A549 (cell line): Measurements from ENCODE around the gene ADSL. TPM values are rescaled to one million over a fixed set of nuclear protein-coding genes. Genes with fewer than 3 reads are reported as not detected.

Experiments used
- ATAC-seq, 2 experiments: fragments of 200-7000 bp in 1 of 2; fragments of >200 bp in 1 of 2; cut with Nextera tagmentation in 1 of 2; cut with Tn5 transposase in 1 of 2; 3 replicates each; pipeline versions ENCODE4 v1.8.0 to v1.9.1; 2018 to 2020; ENCODE audit warnings: mild to moderate bottlenecking in 1 of 2, moderate library complexity in 1 of 2
- CTCF ChIA-PET: fragments of 300-600 bp; sonication (Branson Sonifier 250); formaldehyde crosslinking; extraction: SDS; loops from one replicate; lab custom pipeline; 2021; ENCODE audit warnings: antibody characterized with exemption, inconsistent platforms; lab: Yijun Ruan, JAX
- POLR2A ChIA-PET: fragments of 350-600 bp; formaldehyde crosslinking; extraction: SDS; loops from one replicate; lab custom pipeline; 2021; ENCODE audit warnings: antibody characterized with exemption, inconsistent platforms; lab: Yijun Ruan, JAX
- DNase-seq, 2 experiments: peaks; one replicate each; pipeline versions ENCODE4 v3.0.0 to v3.0.0-alpha.2; 2011 to 2016; ENCODE audit warnings: low read depth in 1 of 2, low spot score in 1 of 2
- FAIRE-seq: peaks from 2 replicates; lab custom pipeline; 2011; peaks lifted over from hg19 to GRCh38; lab: Jason Lieb, UNC
- H3K27ac ChIP-seq, 2 experiments: fragments of >200 bp; sonication (Bioruptor Twin); formaldehyde crosslinking; 3 replicates each; pipeline ENCODE4 v1.5.1; 2016 to 2017
- H3K4me1 ChIP-seq: fragments of >200 bp; sonication (Bioruptor Twin); formaldehyde crosslinking; 3 replicates; pipeline ENCODE4 v1.6.1; 2016
- H3K4me2 ChIP-seq: fragments of >200 bp; sonication (Bioruptor Twin); formaldehyde crosslinking; 3 replicates; pipeline ENCODE4 v1.6.1; 2016
- H3K4me3 ChIP-seq: fragments of >200 bp; sonication (Bioruptor Twin); formaldehyde crosslinking; 3 replicates; pipeline ENCODE4 v1.5.1; 2016
- H3K9me3 ChIP-seq: fragments of >200 bp; sonication (Bioruptor Twin); formaldehyde crosslinking; 3 replicates; pipeline ENCODE4 v1.6.1; 2016
- CHD2 ChIP-seq: fragments of 150-350 bp; IDR thresholded peaks from 2 replicates; pipeline ENCODE4 v1.6.1; 2014; ENCODE audit warnings: low read length; ENCODE audit not compliant: partially characterized antibody
- CHD4 ChIP-seq: fragments of 200-600 bp; sonication (generic); IDR thresholded peaks from 2 replicates; pipeline ENCODE4 v1.6.1; 2016; ENCODE audit warnings: antibody characterized with exemption, mild to moderate bottlenecking, borderline replicate concordance
- EHMT2 ChIP-seq: fragments of 200-600 bp; sonication (generic); IDR thresholded peaks from 2 replicates; pipeline ENCODE4 v1.6.1; 2016; ENCODE audit warnings: antibody characterized with exemption, low read depth, mild to moderate bottlenecking, moderate library complexity
- FOSL2 ChIP-seq, 2 experiments: fragments of 450-650 bp in 1 of 2; fragments of >200 bp in 1 of 2; sonication (Bioruptor Twin) in 1 of 2; formaldehyde crosslinking; IDR thresholded peaks; 2 replicates each; pipeline versions ENCODE4 v1.5.0 to v1.6.1; 2016 to 2020; ENCODE audit warnings: mild to moderate bottlenecking in 1 of 2, moderate library complexity in 1 of 2
- HEYL ChIP-seq: fragments of 250-450 bp; sonication (Bioruptor Pico); IDR thresholded peaks from 2 replicates; pipeline ENCODE4 v1.8.0; 2021; ENCODE audit warnings: mild to moderate bottlenecking, moderate library complexity
- HOXA7 ChIP-seq: fragments of 250-450 bp; sonication (Bioruptor Pico); IDR thresholded peaks from 2 replicates; pipeline ENCODE4 v1.5.0; 2020; ENCODE audit warnings: mild to moderate bottlenecking, moderate library complexity
- HOXB13 ChIP-seq: fragments of 250-450 bp; sonication (Bioruptor Pico); IDR thresholded peaks from 2 replicates; pipeline ENCODE4 v1.5.0; 2020; ENCODE audit warnings: low read depth, mild to moderate bottlenecking, moderate library complexity
- JUNB ChIP-seq: fragments of >200 bp; sonication (Bioruptor Twin); formaldehyde crosslinking; IDR thresholded peaks from 2 replicates; pipeline ENCODE4 v1.6.1; 2016
- MAFK ChIP-seq: fragments of 450-650 bp; IDR thresholded peaks from 2 replicates; pipeline ENCODE4 v1.6.1; 2014; ENCODE audit not compliant: partially characterized antibody
- NR3C1 ChIP-seq: fragments of >200 bp; sonication (Bioruptor Twin); formaldehyde crosslinking; IDR thresholded peaks from 3 replicates; pipeline ENCODE4 v1.6.1; 2017
- RARB ChIP-seq: fragments of 250-450 bp; sonication (Bioruptor Pico); IDR thresholded peaks from 2 replicates; pipeline ENCODE4 v1.8.0; 2021; ENCODE audit warnings: mild to moderate bottlenecking, moderate library complexity
- RFX5 ChIP-seq: fragments of 450-650 bp; IDR thresholded peaks from 2 replicates; pipeline ENCODE4 v1.7.1; 2014; ENCODE audit warnings: antibody characterized with exemption, mild to moderate bottlenecking, moderate library complexity
- SMC3 ChIP-seq: fragments of >200 bp; sonication (Bioruptor Twin); formaldehyde crosslinking; IDR thresholded peaks from 3 replicates; pipeline ENCODE4 v1.6.1; 2018; ENCODE audit warnings: inconsistent platforms
- TFCP2L1 ChIP-seq: fragments of 250-450 bp; sonication (Bioruptor Pico); IDR thresholded peaks from 2 replicates; pipeline ENCODE4 v1.5.0; 2021; ENCODE audit warnings: mild to moderate bottlenecking
- ZC3H11A ChIP-seq: fragments of 450-650 bp; IDR thresholded peaks from 2 replicates; pipeline ENCODE4 v1.6.1; 2014; ENCODE audit warnings: antibody characterized with exemption, mild to moderate bottlenecking
- ZFP36 ChIP-seq: fragments of 450-650 bp; IDR thresholded peaks from 2 replicates; pipeline ENCODE4 v1.6.1; 2014; ENCODE audit warnings: borderline replicate concordance; ENCODE audit not compliant: partially characterized antibody
- ZNF302 ChIP-seq: fragments of 250-450 bp; sonication (Bioruptor Pico); IDR thresholded peaks from 2 replicates; pipeline ENCODE4 v1.9.0; 2021; ENCODE audit warnings: inconsistent platforms, mild to moderate bottlenecking, moderate library complexity
- ZSCAN20 ChIP-seq: fragments of 250-450 bp; sonication (Bioruptor Pico); IDR thresholded peaks from 2 replicates; pipeline ENCODE4 v1.8.0; 2022; ENCODE audit warnings: mild to moderate bottlenecking, moderate library complexity
- WGBS: methylation state at CpG from one replicate; pipeline ENCODE4 v1.1.6; 2017; ENCODE audit errors: missing lambda C conversion rate; 5-methylcytosine and 5-hydroxymethylcytosine counted together
- polyA plus RNA-seq, 4 experiments: library from polyadenylated mRNA; depleted of rRNA in 3 of 4; stranded (reverse); fragments of >200 nt; fragmentation: RNase III in 1 of 4; extraction: RNeasy Plus Mini Kit Qiagen cat#74134 plus additional on column Dnase treatment in 1 of 4; gene quantifications; 2 replicates in 3 of 4; 3 replicates in 1 of 4; pipeline ENCODE4 v1.2.3, GENCODE V29; 2011 to 2017
- TF ChIP-seq, protein P1 (sequence below): fragments of 200-600 bp; sonication (generic); IDR thresholded peaks from 2 replicates; pipeline ENCODE4 v1.6.1; 2016; ENCODE audit warnings: antibody characterized with exemption, mild to moderate bottlenecking, moderate library complexity
- TF ChIP-seq, protein P2 (sequence below): fragments of 250-450 bp; sonication (Bioruptor Pico); IDR thresholded peaks from 2 replicates; pipeline ENCODE4 v1.5.0; 2020; ENCODE audit warnings: low read depth, mild to moderate bottlenecking, moderate library complexity
- TF ChIP-seq, protein P3 (sequence below): fragments of 450-650 bp; IDR thresholded peaks from 2 replicates; pipeline ENCODE4 v1.6.1; 2014; ENCODE audit warnings: antibody characterized with exemption

Gene ADSL
- polyA plus RNA-seq, 2 of the 4 experiments (the other 2 are of a cell fraction), result 85.6 to 126 TPM

DNA sequence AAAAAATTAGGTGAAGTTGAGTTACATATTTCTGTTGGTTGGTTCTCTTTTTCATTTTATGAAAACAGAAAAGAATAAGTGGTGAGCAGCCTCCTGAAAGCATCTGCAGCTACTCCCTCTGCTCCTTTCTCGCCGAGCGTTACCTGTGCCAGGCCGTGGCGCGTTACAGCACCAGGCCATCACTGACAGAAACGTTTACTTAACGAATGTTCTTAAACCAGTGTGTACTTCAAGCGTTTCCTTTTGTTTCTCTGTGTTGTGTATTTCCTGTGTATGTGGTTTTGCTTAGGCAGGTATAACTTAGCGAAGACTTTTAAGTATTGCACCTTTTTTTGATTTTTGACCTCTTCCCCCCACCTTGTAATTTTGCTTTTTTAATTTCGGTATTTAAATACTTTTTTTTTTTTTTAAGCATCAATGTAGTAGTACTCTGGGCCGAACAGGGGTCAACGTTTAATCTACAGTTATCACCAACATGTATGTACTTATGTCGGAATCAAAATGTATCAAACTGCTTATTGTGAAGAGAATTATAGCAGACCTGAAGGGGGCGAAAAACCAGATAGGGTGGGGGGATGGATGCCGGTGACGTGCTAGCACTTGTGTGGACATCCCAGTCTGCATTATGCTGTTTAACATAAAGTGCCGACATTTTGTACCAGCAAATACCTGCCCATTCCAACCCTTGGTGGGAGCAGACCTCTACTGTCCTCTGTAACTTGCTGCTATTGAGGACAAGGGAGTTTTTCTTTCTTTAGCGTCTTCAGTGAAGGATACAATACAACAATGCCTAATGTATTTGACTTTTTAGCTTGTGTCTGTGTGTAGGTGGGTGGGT, 21.6 kb upstream of the ADSL start (continued):
- TF ChIP-seq, protein P1, sequence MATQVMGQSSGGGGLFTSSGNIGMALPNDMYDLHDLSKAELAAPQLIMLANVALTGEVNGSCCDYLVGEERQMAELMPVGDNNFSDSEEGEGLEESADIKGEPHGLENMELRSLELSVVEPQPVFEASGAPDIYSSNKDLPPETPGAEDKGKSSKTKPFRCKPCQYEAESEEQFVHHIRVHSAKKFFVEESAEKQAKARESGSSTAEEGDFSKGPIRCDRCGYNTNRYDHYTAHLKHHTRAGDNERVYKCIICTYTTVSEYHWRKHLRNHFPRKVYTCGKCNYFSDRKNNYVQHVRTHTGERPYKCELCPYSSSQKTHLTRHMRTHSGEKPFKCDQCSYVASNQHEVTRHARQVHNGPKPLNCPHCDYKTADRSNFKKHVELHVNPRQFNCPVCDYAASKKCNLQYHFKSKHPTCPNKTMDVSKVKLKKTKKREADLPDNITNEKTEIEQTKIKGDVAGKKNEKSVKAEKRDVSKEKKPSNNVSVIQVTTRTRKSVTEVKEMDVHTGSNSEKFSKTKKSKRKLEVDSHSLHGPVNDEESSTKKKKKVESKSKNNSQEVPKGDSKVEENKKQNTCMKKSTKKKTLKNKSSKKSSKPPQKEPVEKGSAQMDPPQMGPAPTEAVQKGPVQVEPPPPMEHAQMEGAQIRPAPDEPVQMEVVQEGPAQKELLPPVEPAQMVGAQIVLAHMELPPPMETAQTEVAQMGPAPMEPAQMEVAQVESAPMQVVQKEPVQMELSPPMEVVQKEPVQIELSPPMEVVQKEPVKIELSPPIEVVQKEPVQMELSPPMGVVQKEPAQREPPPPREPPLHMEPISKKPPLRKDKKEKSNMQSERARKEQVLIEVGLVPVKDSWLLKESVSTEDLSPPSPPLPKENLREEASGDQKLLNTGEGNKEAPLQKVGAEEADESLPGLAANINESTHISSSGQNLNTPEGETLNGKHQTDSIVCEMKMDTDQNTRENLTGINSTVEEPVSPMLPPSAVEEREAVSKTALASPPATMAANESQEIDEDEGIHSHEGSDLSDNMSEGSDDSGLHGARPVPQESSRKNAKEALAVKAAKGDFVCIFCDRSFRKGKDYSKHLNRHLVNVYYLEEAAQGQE, result no peak
- TF ChIP-seq JUNB (no peak), RARB (CRISPR knock-in tag) (no peak)

DNA sequence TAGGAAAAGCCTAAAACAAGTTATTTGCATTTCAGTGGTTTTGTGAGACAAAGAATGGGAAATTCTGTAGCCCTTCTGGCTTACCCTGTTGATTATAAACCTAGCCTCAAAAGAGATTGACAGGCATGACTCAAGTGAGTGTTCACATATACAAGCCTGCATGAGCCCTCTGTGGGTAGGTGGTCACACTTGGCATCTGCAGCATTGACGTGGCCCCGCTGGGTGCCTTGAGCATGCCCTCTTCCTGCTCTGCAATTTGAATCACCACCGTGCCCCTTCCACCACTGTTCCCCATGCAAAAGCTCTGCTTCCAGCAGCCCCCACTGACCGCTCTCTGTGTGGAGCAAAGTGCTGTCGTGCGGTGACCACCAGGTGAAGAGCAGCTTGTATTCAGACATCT, 21.0 kb upstream of the ADSL start:
- ChIA-PET POLR2A (no interaction called here), CTCF (interaction anchor here (1.4 kb wide), 1 partner anchor 10 kb away, joined by 4 read pairs; no protein-coding TSS in a partner anchor)
- no peak overlapping the region for H3K4me3 ChIP-seq
- H3K27ac ChIP-seq, result no peak overlapping the region
- no peak for DNase-seq
- ATAC-seq, result no peak
- TF ChIP-seq FOSL2 (IDR thresholded peaks at IDR 0.05) (no peak), FOSL2 (CRISPR knock-in tag; IDR thresholded peaks at IDR 0.05) (no peak), ZC3H11A (no peak), SMC3 (no peak), TFCP2L1 (CRISPR knock-in tag) (no peak), HOXA7 (CRISPR knock-in tag) (no peak), CHD4 (no peak), EHMT2 (no peak), CHD2 (no peak)
- TF ChIP-seq, protein P2, sequence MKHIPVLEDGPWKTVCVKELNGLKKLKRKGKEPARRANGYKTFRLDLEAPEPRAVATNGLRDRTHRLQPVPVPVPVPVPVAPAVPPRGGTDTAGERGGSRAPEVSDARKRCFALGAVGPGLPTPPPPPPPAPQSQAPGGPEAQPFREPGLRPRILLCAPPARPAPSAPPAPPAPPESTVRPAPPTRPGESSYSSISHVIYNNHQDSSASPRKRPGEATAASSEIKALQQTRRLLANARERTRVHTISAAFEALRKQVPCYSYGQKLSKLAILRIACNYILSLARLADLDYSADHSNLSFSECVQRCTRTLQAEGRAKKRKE (CRISPR knock-in tag), result no peak
- TF ChIP-seq, protein P3, sequence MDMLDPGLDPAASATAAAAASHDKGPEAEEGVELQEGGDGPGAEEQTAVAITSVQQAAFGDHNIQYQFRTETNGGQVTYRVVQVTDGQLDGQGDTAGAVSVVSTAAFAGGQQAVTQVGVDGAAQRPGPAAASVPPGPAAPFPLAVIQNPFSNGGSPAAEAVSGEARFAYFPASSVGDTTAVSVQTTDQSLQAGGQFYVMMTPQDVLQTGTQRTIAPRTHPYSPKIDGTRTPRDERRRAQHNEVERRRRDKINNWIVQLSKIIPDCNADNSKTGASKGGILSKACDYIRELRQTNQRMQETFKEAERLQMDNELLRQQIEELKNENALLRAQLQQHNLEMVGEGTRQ, result no peak
- no peak overlapping the region for H3K4me2 ChIP-seq
- no peaks in the 10 kb centered on the region for H3K9me3 ChIP-seq
- no peaks in the 10 kb centered on the region for H3K4me1 ChIP-seq
- FAIRE-seq, result no peak
- 96% methylated on average over 4 of the region's 6 CpGs for WGBS

DNA sequence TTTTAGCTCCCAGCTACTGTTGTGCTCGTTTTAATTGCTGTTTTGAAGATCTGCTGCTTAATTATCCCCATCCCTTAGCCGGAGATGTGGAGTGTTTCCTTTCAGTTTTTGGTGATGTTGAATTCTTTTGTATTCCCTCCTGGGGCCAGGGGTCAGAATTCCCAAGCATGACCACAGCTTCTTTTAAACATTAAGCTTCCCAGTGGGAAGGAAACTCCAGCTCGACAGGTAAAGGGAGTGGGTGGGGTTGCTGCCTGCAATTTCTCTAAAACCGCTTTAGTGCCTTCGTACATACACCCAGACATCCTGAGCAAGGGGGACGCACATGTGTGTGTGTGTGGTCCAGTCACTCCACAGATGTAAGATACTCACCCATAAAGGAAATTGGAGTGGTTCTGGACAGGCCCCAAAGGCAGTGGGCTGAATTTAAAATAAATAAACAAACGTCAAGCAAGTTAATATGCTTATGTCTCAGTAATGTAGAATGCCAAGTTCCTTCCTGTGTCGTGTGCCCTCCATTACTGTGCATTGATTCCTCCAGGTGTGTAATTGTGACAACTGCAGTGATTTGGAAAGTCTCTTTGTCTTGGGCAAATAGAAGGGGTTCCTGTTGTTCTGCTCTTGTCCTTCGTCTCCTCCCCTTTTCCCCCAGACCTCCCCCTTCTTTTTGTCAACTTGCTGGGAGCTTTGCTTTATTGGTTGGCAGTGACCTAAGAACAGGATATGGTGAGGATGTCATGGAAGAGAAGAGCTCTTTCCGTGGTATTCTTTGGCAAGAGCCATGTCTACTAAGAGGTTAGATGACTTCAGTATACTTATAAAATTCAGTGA, 19.2 kb upstream of the ADSL start:
- FAIRE-seq (no peak), DNase-seq (no peak), ATAC-seq (no peak)
- Histone ChIP-seq H3K4me3 (no peak overlapping the region), H3K4me1 (no peaks in the 10 kb centered on the region), H3K4me2 (no peak overlapping the region), H3K27ac (no peak overlapping the region), H3K9me3 (no peaks in the 10 kb centered on the region)
- POLR2A ChIA-PET, result no interaction called here
- WGBS, result 81% methylated on average over 10 of the region's 10 CpGs
- TF ChIP-seq HOXB13 (CRISPR knock-in tag), result no peak
- no peak for TF ChIP-seq ZFP36
- TF ChIP-seq HEYL, result no peak
- no peak for TF ChIP-seq MAFK
- no peak for TF ChIP-seq ZSCAN20
- TF ChIP-seq ZNF302, result no peak
- no peak for TF ChIP-seq NR3C1
- TF ChIP-seq RFX5, result no peak
- CTCF ChIA-PET, result interaction anchor here (0.6 to 1.4 kb wide), 3 partner anchors 8 to 189 kb away, joined by 3 to 5 read pairs (median 4); no protein-coding TSS in a partner anchor
